Stimulated activated memory B cell treated with anti-CD40 and anti-IgM and Interleukin-4, amounts not matched to agents 10 μg/mL and 1 μg/mL and 100 μg/mL, for 72 hours (primary cell): ENCODE results near the gene RASAL2.

ENCODE experiments used
- ATAC-seq: fragments of 150-1000 bp; cut with Tn5 transposase; 2 replicates; pipeline ENCODE4 v1.10.0; 2021
- H3K27ac Mint-ChIP-seq: one replicate; pipeline ENCODE4 v1.8.0; 2022; ENCODE audit warnings: mild to moderate bottlenecking, mixed read lengths
- H3K27me3 Mint-ChIP-seq: one replicate; pipeline ENCODE4 v1.8.0; 2022; ENCODE audit warnings: mixed read lengths
- H3K36me3 Mint-ChIP-seq: one replicate; pipeline ENCODE4 v1.8.0; 2022; ENCODE audit warnings: mixed read lengths
- H3K4me1 Mint-ChIP-seq: one replicate; pipeline ENCODE4 v1.8.0; 2022; ENCODE audit warnings: mixed read lengths
- H3K4me3 Mint-ChIP-seq: one replicate; pipeline ENCODE4 v1.8.0; 2022; ENCODE audit warnings: mild to moderate bottlenecking, moderate library complexity, mixed read lengths
- H3K9me3 Mint-ChIP-seq: one replicate; pipeline ENCODE4 v1.8.0; 2022; ENCODE audit warnings: mixed read lengths

Gene RASAL2

GRCh38 chr1:178121883-178122282 is 28.0 kb downstream of the RASAL2 start:
- Mint-ChIP-seq H3K4me1 (no peaks in the 10 kb centered on the region), H3K27me3 (peaks cover 11% of the 10 kb centered on the region), H3K27ac (no peak overlapping the region), H3K9me3 (no peaks in the 10 kb centered on the region), H3K4me3 (no peak overlapping the region), H3K36me3 (no peaks in the 10 kb centered on the region)
- no peak for ATAC-seq

- no peaks in the 10 kb centered on the region for H3K4me1 Mint-ChIP-seq
- no peaks in the 10 kb centered on the region for H3K36me3 Mint-ChIP-seq
- no peak overlapping the region for H3K4me3 Mint-ChIP-seq
- H3K9me3 Mint-ChIP-seq: no peaks in the 10 kb centered on the region
- peaks cover 11% of the 10 kb centered on the region for H3K27me3 Mint-ChIP-seq
- peak; percentile 27 for ATAC-seq
- no peak overlapping the region for H3K27ac Mint-ChIP-seq
Measured at GRCh38 chr1:178122283-178122682, 28.4 kb downstream of the RASAL2 start.

- ATAC-seq: no peak
- H3K4me1 Mint-ChIP-seq: no peaks in the 10 kb centered on the region
- peaks cover 11% of the 10 kb centered on the region for H3K27me3 Mint-ChIP-seq
- H3K9me3 Mint-ChIP-seq: no peaks in the 10 kb centered on the region
- H3K36me3 Mint-ChIP-seq: no peaks in the 10 kb centered on the region
- H3K27ac Mint-ChIP-seq: no peak overlapping the region
- H3K4me3 Mint-ChIP-seq: no peak overlapping the region
Measured at GRCh38 chr1:178124115-178124514, 30.2 kb downstream of the RASAL2 start.

GRCh38 chr1:178126261-178126660 is 32.4 kb downstream of the RASAL2 start:
- Mint-ChIP-seq H3K4me3 (no peak overlapping the region), H3K36me3 (no peaks in the 10 kb centered on the region), H3K27me3 (peaks cover 6% of the 10 kb centered on the region), H3K9me3 (no peaks in the 10 kb centered on the region), H3K4me1 (no peaks in the 10 kb centered on the region), H3K27ac (no peak overlapping the region)
- no peak for ATAC-seq

- Mint-ChIP-seq H3K27ac (no peak overlapping the region), H3K4me3 (no peak overlapping the region), H3K36me3 (no peaks in the 10 kb centered on the region), H3K9me3 (no peaks in the 10 kb centered on the region), H3K27me3 (peaks cover 1% of the 10 kb centered on the region), H3K4me1 (no peaks in the 10 kb centered on the region)
- no peak for ATAC-seq
Measured at GRCh38 chr1:178126741-178127185, 32.9 kb downstream of the RASAL2 start.

- Mint-ChIP-seq H3K9me3 (no peaks in the 10 kb centered on the region), H3K27ac (no peak overlapping the region), H3K27me3 (peaks cover 8% of the 10 kb centered on the region), H3K4me1 (no peaks in the 10 kb centered on the region), H3K4me3 (no peak overlapping the region), H3K36me3 (no peaks in the 10 kb centered on the region)
- no peak for ATAC-seq
Measured at GRCh38 chr1:178127482-178128191, 33.7 kb downstream of the RASAL2 start.

GRCh38 chr1:178133239-178133989 is 39.5 kb downstream of the RASAL2 start:
- H3K36me3 Mint-ChIP-seq: no peaks in the 10 kb centered on the region
- no peak overlapping the region for H3K27ac Mint-ChIP-seq
- H3K4me1 Mint-ChIP-seq: no peaks in the 10 kb centered on the region
- no peaks in the 10 kb centered on the region for H3K9me3 Mint-ChIP-seq
- no peak overlapping the region for H3K4me3 Mint-ChIP-seq
- peaks cover 23% of the 10 kb centered on the region for H3K27me3 Mint-ChIP-seq
- ATAC-seq: no peak

GRCh38 chr1:178134061-178134460 is 40.2 kb downstream of the RASAL2 start:
- peaks cover 23% of the 10 kb centered on the region for H3K27me3 Mint-ChIP-seq
- H3K4me3 Mint-ChIP-seq: no peak overlapping the region
- no peaks in the 10 kb centered on the region for H3K4me1 Mint-ChIP-seq
- no peaks in the 10 kb centered on the region for H3K9me3 Mint-ChIP-seq
- no peak overlapping the region for H3K27ac Mint-ChIP-seq
- no peaks in the 10 kb centered on the region for H3K36me3 Mint-ChIP-seq
- no peak for ATAC-seq

- ATAC-seq: no peak
- no peak overlapping the region for H3K4me3 Mint-ChIP-seq
- H3K36me3 Mint-ChIP-seq: no peaks in the 10 kb centered on the region
- H3K9me3 Mint-ChIP-seq: no peaks in the 10 kb centered on the region
- peaks cover 28% of the 10 kb centered on the region for H3K27me3 Mint-ChIP-seq
- no peaks in the 10 kb centered on the region for H3K4me1 Mint-ChIP-seq
- no peak overlapping the region for H3K27ac Mint-ChIP-seq
Measured at GRCh38 chr1:178137238-178137637, 43.3 kb downstream of the RASAL2 start.

GRCh38 chr1:178142806-178143205 is 48.9 kb downstream of the RASAL2 start:
- no peak overlapping the region for H3K4me3 Mint-ChIP-seq
- H3K4me1 Mint-ChIP-seq: no peaks in the 10 kb centered on the region
- ATAC-seq: no peak
- peaks cover 13% of the 10 kb centered on the region for H3K27me3 Mint-ChIP-seq
- H3K27ac Mint-ChIP-seq: no peak overlapping the region
- H3K9me3 Mint-ChIP-seq: no peaks in the 10 kb centered on the region
- H3K36me3 Mint-ChIP-seq: no peaks in the 10 kb centered on the region

GRCh38 chr1:178143730-178144690 is 50.1 kb downstream of the RASAL2 start:
- Mint-ChIP-seq H3K27ac (no peak overlapping the region), H3K4me3 (no peak overlapping the region), H3K27me3 (peaks cover 13% of the 10 kb centered on the region), H3K4me1 (no peaks in the 10 kb centered on the region), H3K36me3 (no peaks in the 10 kb centered on the region), H3K9me3 (no peaks in the 10 kb centered on the region)
- no peak for ATAC-seq

- H3K9me3 Mint-ChIP-seq: no peaks in the 10 kb centered on the region
- H3K4me3 Mint-ChIP-seq: no peak overlapping the region
- H3K27me3 Mint-ChIP-seq: peaks cover 13% of the 10 kb centered on the region
- H3K4me1 Mint-ChIP-seq: no peaks in the 10 kb centered on the region
- H3K36me3 Mint-ChIP-seq: no peaks in the 10 kb centered on the region
- H3K27ac Mint-ChIP-seq: no peak overlapping the region
- ATAC-seq: no peak
Measured at GRCh38 chr1:178145605-178146004, 51.7 kb downstream of the RASAL2 start.

GRCh38 chr1:178146436-178146835 is 52.5 kb downstream of the RASAL2 start:
- Mint-ChIP-seq H3K27ac (no peak overlapping the region), H3K27me3 (peaks cover 12% of the 10 kb centered on the region), H3K4me3 (no peak overlapping the region), H3K36me3 (no peaks in the 10 kb centered on the region), H3K9me3 (no peaks in the 10 kb centered on the region), H3K4me1 (no peaks in the 10 kb centered on the region)
- no peak for ATAC-seq

GRCh38 chr1:178150610-178151009 is 56.7 kb downstream of the RASAL2 start:
- no peak for ATAC-seq
- H3K36me3 Mint-ChIP-seq: no peaks in the 10 kb centered on the region
- H3K27me3 Mint-ChIP-seq: no peaks in the 10 kb centered on the region
- no peaks in the 10 kb centered on the region for H3K4me1 Mint-ChIP-seq
- H3K4me3 Mint-ChIP-seq: no peak overlapping the region
- no peaks in the 10 kb centered on the region for H3K9me3 Mint-ChIP-seq
- H3K27ac Mint-ChIP-seq: no peak overlapping the region

GRCh38 chr1:178151831-178152230 is 57.9 kb downstream of the RASAL2 start:
- Mint-ChIP-seq H3K36me3 (no peaks in the 10 kb centered on the region), H3K9me3 (no peaks in the 10 kb centered on the region), H3K4me1 (no peaks in the 10 kb centered on the region), H3K27ac (no peak overlapping the region), H3K27me3 (no peaks in the 10 kb centered on the region), H3K4me3 (no peak overlapping the region)
- no peak for ATAC-seq
